NB4 (cell line): ENCODE data around the gene CRIM1.

Source experiments
- CTCF ChIP-seq: IDR thresholded peaks from one replicate; pipeline ENCODE4 v1.5.1; 2012; ENCODE audit warnings: low read depth, low read length
- MAX ChIP-seq: IDR thresholded peaks from 2 replicates; pipeline ENCODE4 v1.6.1; 2011; ENCODE audit warnings: low read depth, low read length
- MYC ChIP-seq: IDR thresholded peaks from 2 replicates; pipeline ENCODE4 v1.6.1; 2011; ENCODE audit warnings: low read depth, low read length
- POLR2A ChIP-seq: IDR thresholded peaks from 2 replicates; pipeline ENCODE4 v1.6.1; 2011; ENCODE audit warnings: mild to moderate bottlenecking; ENCODE audit not compliant: insufficient read length; ENCODE audit errors: extremely low read depth

GRCh38 chr2:36366491-36367120 is 11.0 kb downstream of the CRIM1 start:
- TF ChIP-seq MAX (no peak), CTCF (no peak), POLR2A (no peak), MYC (no peak)
